Left lobe of liver (tissue), 2 donors: ENCODE measurements around the gene PTGER1. TPM values are rescaled to one million over a fixed set of nuclear protein-coding genes. Genes with fewer than 3 reads are reported as not detected.
"Not testable (repeated sequence)": the region's sequence is repeated elsewhere in the genome, so short reads cannot be mapped to it uniquely, and the experiment has no call there.

ENCODE experiments used
- ATAC-seq: fragments of 200-7000 bp; cut with Tn5 transposase; one replicate; pipeline ENCODE4 v1.9.1; 2020; ENCODE audit warnings: mild to moderate bottlenecking, moderate library complexity
- DNase-seq: peaks from one replicate; pipeline ENCODE4 v3.0.0-alpha.2; 2020; ENCODE audit warnings: low spot score
- total RNA-seq: library from RNA; stranded (reverse); gene quantifications from one replicate; pipeline ENCODE4 v1.2.1, GENCODE V29; 2021
- donor health status: DM: no; HTN: no; CAD: no; lungs with moderate emphysema.
- donor health status: DM: no; HTN: yes; CAD: no.

The PTGER1 gene
- total RNA-seq = 0.13 TPM

GRCh38 chr19:14475251-14476073, at the start of gene PTGER1:
Gene PTGER1 (minus strand): TSS chr19:14475354. CDS start chr19:14474320, 1,034 bp downstream.
- ATAC-seq (peak; percentile 25), DNase-seq (no peak)

- DNase-seq = no peak
Measured at GRCh38 chr19:14520543-14520942, 45.4 kb upstream of the PTGER1 start.

GRCh38 chr19:14519860-14520407, 44.8 kb upstream of the PTGER1 start:
- ATAC-seq = peak; percentile 7
- peak; percentile 73 for DNase-seq

More at GRCh38 chr19:14520543-14520942, 45.4 kb upstream of the PTGER1 start:
- no peak for ATAC-seq

GRCh38 chr19:14519245-14519859, 44.2 kb upstream of the PTGER1 start:
- ATAC-seq (no peak), DNase-seq (no peak)

GRCh38 chr19:14517840-14518505, 42.8 kb upstream of the PTGER1 start, which contains the start of gene DNAJB1:
Gene DNAJB1 (minus strand): TSS chr19:14518397. CDS start chr19:14518349, 48 bp downstream.
- DNase-seq (peak; percentile 91), ATAC-seq (peak; percentile 73)

GRCh38 chr19:14517446-14517839, 42.3 kb upstream of the PTGER1 start:
- ATAC-seq = no peak

GRCh38 chr19:14516746-14517438, 41.7 kb upstream of the PTGER1 start:
- DNase-seq (no peak), ATAC-seq (no peak)

More at GRCh38 chr19:14517446-14517839, 42.3 kb upstream of the PTGER1 start:
- DNase-seq = no peak

GRCh38 chr19:14516048-14516534, 40.9 kb upstream of the PTGER1 start:
- ATAC-seq = no peak
- no peak for DNase-seq

GRCh38 chr19:14515501-14516047, 40.4 kb upstream of the PTGER1 start:
- DNase-seq (no peak), ATAC-seq (no peak)

GRCh38 chr19:14514215-14514863, 39.2 kb upstream of the PTGER1 start:
- no peak for DNase-seq
- ATAC-seq = no peak

- DNase-seq (no peak), ATAC-seq (no peak)
Measured at GRCh38 chr19:14512406-14512961, 37.3 kb upstream of the PTGER1 start.

- DNase-seq (no peak), ATAC-seq (no peak)
Measured at GRCh38 chr19:14511229-14511593, 36.1 kb upstream of the PTGER1 start.

- DNase-seq = no peak
- ATAC-seq = no peak
Measured at GRCh38 chr19:14510311-14511228, 35.4 kb upstream of the PTGER1 start.

GRCh38 chr19:14507704-14508542, 32.8 kb upstream of the PTGER1 start:
- DNase-seq = no peak
- ATAC-seq = no peak

GRCh38 chr19:14505488-14506239, 30.5 kb upstream of the PTGER1 start:
- peak; percentile 59 for ATAC-seq
- DNase-seq = no peak

- not testable (repeated sequence) for DNase-seq, ATAC-seq
Measured at GRCh38 chr19:14504575-14504974, 29.4 kb upstream of the PTGER1 start.

- ATAC-seq (no peak), DNase-seq (no peak)
Measured at GRCh38 chr19:14503285-14503684, 28.1 kb upstream of the PTGER1 start.
